Measurements from ENCODE around the gene RNF32. TPM values are rescaled to one million over a fixed set of nuclear protein-coding genes. Genes with fewer than 3 reads are reported as not detected.
"Not testable (repeated sequence)": the region's sequence is repeated elsewhere in the genome, so short reads cannot be mapped to it uniquely, and the experiment has no call there.

RNF32 gene
- total and polyA plus RNA-seq, 2 experiments from 2014 or later, result 0.92 to 2.3 TPM

- Histone ChIP-seq H3K4me1 (ENCODE audit: low read depth) (no peaks in the 10 kb centered on the region), H3K36me3 (no peaks in the 10 kb centered on the region), H3K4me3 (no peak overlapping the region), H3K27ac (no peak overlapping the region), H3K9me3 (ENCODE audit: low read depth) (no peaks in the 10 kb centered on the region), H3K27me3 (peaks cover 42% of the 10 kb centered on the region)
- TF ChIP-seq CTCF (IDR thresholded peaks at IDR 0.05; ENCODE audit: low read depth, low read length), result no peak
- DNase-seq (ENCODE audit: low read depth in 1 of 2, low spot score in 1 of 2), result no peak
These were observed 23.4 kb upstream of the RNF32 start for GRCh38 chr7:156617215-156617614.

- no peaks in the 10 kb centered on the region for H3K4me1 ChIP-seq (ENCODE audit: low read depth)
- no peaks in the 10 kb centered on the region for H3K36me3 ChIP-seq
- H3K27me3 ChIP-seq, result peaks cover 42% of the 10 kb centered on the region
- no peak for TF ChIP-seq CTCF (IDR thresholded peaks at IDR 0.05; ENCODE audit: low read depth, low read length)
- DNase-seq (ENCODE audit: low read depth in 1 of 2, low spot score in 1 of 2), result no peak
- H3K9me3 ChIP-seq (ENCODE audit: low read depth), result no peaks in the 10 kb centered on the region
- H3K4me3 ChIP-seq, result no peak overlapping the region
- no peak overlapping the region for H3K27ac ChIP-seq
These were observed 22.3 kb upstream of the RNF32 start for GRCh38 chr7:156618078-156618779.

GRCh38 chr7:156618780-156619367 lies 21.7 kb upstream of the RNF32 start:
- no peak overlapping the region for H3K27ac ChIP-seq
- no peak for TF ChIP-seq CTCF (IDR thresholded peaks at IDR 0.05; ENCODE audit: low read depth, low read length)
- H3K27me3 ChIP-seq, result peaks cover 42% of the 10 kb centered on the region
- no peaks in the 10 kb centered on the region for H3K4me1 ChIP-seq (ENCODE audit: low read depth)
- H3K9me3 ChIP-seq (ENCODE audit: low read depth), result no peaks in the 10 kb centered on the region
- no peak overlapping the region for H3K4me3 ChIP-seq
- DNase-seq (ENCODE audit: low read depth in 1 of 2, low spot score in 1 of 2), result no peak
- no peaks in the 10 kb centered on the region for H3K36me3 ChIP-seq

GRCh38 chr7:156619488-156620290 lies 20.9 kb upstream of the RNF32 start:
- not testable (repeated sequence) for H3K9me3 ChIP-seq (ENCODE audit: low read depth); H3K36me3 ChIP-seq; DNase-seq (ENCODE audit: low read depth in 1 of 2, low spot score in 1 of 2); H3K4me3 ChIP-seq; H3K4me1 ChIP-seq (ENCODE audit: low read depth); H3K27ac ChIP-seq
- H3K27me3 ChIP-seq, result peaks cover 40% of the 10 kb centered on the region

GRCh38 chr7:156620291-156620675 lies 20.3 kb upstream of the RNF32 start:
- Histone ChIP-seq H3K36me3 (no peaks in the 10 kb centered on the region), H3K27me3 (peaks cover 34% of the 10 kb centered on the region), H3K27ac (no peak overlapping the region), H3K9me3 (ENCODE audit: low read depth) (no peaks in the 10 kb centered on the region), H3K4me1 (ENCODE audit: low read depth) (no peaks in the 10 kb centered on the region), H3K4me3 (no peak overlapping the region)
- no peak for DNase-seq (ENCODE audit: low read depth in 1 of 2, low spot score in 1 of 2)
- no peak for TF ChIP-seq CTCF (IDR thresholded peaks at IDR 0.05; ENCODE audit: low read depth, low read length)

- no peak overlapping the region for H3K4me3 ChIP-seq
- no peak overlapping the region for H3K27ac ChIP-seq
- no peaks in the 10 kb centered on the region for H3K4me1 ChIP-seq (ENCODE audit: low read depth)
- no peak for DNase-seq (ENCODE audit: low read depth in 1 of 2, low spot score in 1 of 2)
- H3K27me3 ChIP-seq, result peaks cover 20% of the 10 kb centered on the region
- H3K36me3 ChIP-seq, result no peaks in the 10 kb centered on the region
- no peak for TF ChIP-seq CTCF (IDR thresholded peaks at IDR 0.05; ENCODE audit: low read depth, low read length)
- no peaks in the 10 kb centered on the region for H3K9me3 ChIP-seq (ENCODE audit: low read depth)
These were observed 18.9 kb upstream of the RNF32 start for GRCh38 chr7:156621652-156622051.

Data from cardiac muscle cell (in vitro differentiated cells and primary cell).